HepG2 (cell line): ENCODE results near the gene ATP5F1E. TPM values are rescaled to one million over a fixed set of nuclear protein-coding genes. Genes with fewer than 3 reads are reported as not detected.

Source experiments
- CBFB ChIP-seq: sonication (generic); formaldehyde crosslinking; IDR thresholded peaks from 2 replicates; pipeline ENCODE4 v1.4.0; 2020; ENCODE audit warnings: missing genetic modification reagents
- DRAP1 ChIP-seq: IDR thresholded peaks from 2 replicates; pipeline ENCODE4 v1.6.1; 2016; ENCODE audit warnings: missing genetic modification reagents, missing compliant biosample characterization
- HMGXB4 ChIP-seq, 2 experiments: sonication (generic) in 1 of 2; formaldehyde crosslinking in 1 of 2; IDR thresholded peaks; 2 replicates each; pipeline versions ENCODE4 v1.4.0 to v1.6.1; 2018 to 2020; ENCODE audit warnings: missing genetic modification reagents in 2 of 2, borderline replicate concordance in 1 of 2, low read depth in 1 of 2, mild to moderate bottlenecking in 1 of 2, missing biosample characterization in 1 of 2
- NCOA5 ChIP-seq: sonication (generic); formaldehyde crosslinking; IDR thresholded peaks from 2 replicates; pipeline ENCODE4 v1.4.0; 2020; ENCODE audit warnings: missing genetic modification reagents
- NFIB ChIP-seq: sonication (generic); formaldehyde crosslinking; IDR thresholded peaks from 2 replicates; pipeline ENCODE4 v1.9.0; 2021; ENCODE audit warnings: missing genetic modification reagents, mild to moderate bottlenecking, borderline replicate concordance
- NFKBIZ ChIP-seq: IDR thresholded peaks from 2 replicates; pipeline ENCODE4 v1.6.1; 2018; ENCODE audit warnings: missing genetic modification reagents, missing compliant biosample characterization
- PHF5A ChIP-seq: IDR thresholded peaks from one replicate; pipeline ENCODE4 v1.6.1; 2018; ENCODE audit warnings: low read depth, missing genetic modification reagents; ENCODE audit not compliant: unreplicated experiment
- SMAD1 ChIP-seq: sonication (generic); formaldehyde crosslinking; IDR thresholded peaks from 2 replicates; pipeline ENCODE4 v1.4.0; 2020; ENCODE audit warnings: missing genetic modification reagents, low read depth, mild to moderate bottlenecking, borderline replicate concordance
- SOX5 ChIP-seq: IDR thresholded peaks from 2 replicates; pipeline ENCODE4 v1.6.1; 2016; ENCODE audit warnings: borderline replicate concordance
- SP5 ChIP-seq: IDR thresholded peaks from 2 replicates; pipeline ENCODE4 v1.6.1; 2016; ENCODE audit warnings: low read depth, borderline replicate concordance
- SRF ChIP-seq: IDR thresholded peaks from 2 replicates; pipeline ENCODE4 v1.6.1; 2011; ENCODE audit warnings: mild to moderate bottlenecking, low read depth, low read length, moderate library complexity
- ZBTB1 ChIP-seq: sonication (generic); formaldehyde crosslinking; IDR thresholded peaks from 2 replicates; pipeline ENCODE4 v1.4.0; 2020; ENCODE audit warnings: missing genetic modification reagents, borderline replicate concordance
- ZBTB7B ChIP-seq: sonication (generic); formaldehyde crosslinking; IDR thresholded peaks from 2 replicates; pipeline ENCODE4 v1.4.0; 2020; ENCODE audit warnings: missing genetic modification reagents
- ZFY ChIP-seq: sonication (generic); formaldehyde crosslinking; IDR thresholded peaks from 2 replicates; pipeline ENCODE4 v1.4.0; 2020; ENCODE audit warnings: missing genetic modification reagents
- ZNF124 ChIP-seq: sonication (generic); formaldehyde crosslinking; IDR thresholded peaks from 2 replicates; pipeline ENCODE4 v1.4.0; 2020; ENCODE audit warnings: missing genetic modification reagents
- ZNF230 ChIP-seq: sonication (generic); formaldehyde crosslinking; IDR thresholded peaks from 2 replicates; pipeline ENCODE4 v1.4.0; 2020; ENCODE audit warnings: mild to moderate bottlenecking, missing genetic modification reagents
- ZNF264 ChIP-seq: sonication (generic); formaldehyde crosslinking; IDR thresholded peaks from 2 replicates; pipeline ENCODE4 v1.4.0; 2020; ENCODE audit warnings: missing genetic modification reagents
- ZNF333 ChIP-seq: sonication (generic); formaldehyde crosslinking; IDR thresholded peaks from 2 replicates; pipeline ENCODE4 v1.4.0; 2020; ENCODE audit warnings: mild to moderate bottlenecking, missing genetic modification reagents, borderline replicate concordance
- ZNF530 ChIP-seq: sonication (generic); formaldehyde crosslinking; IDR thresholded peaks from 2 replicates; pipeline ENCODE4 v1.5.0; 2020; ENCODE audit warnings: low read depth, mild to moderate bottlenecking, missing genetic modification reagents
- ZNF616 ChIP-seq: sonication (generic); formaldehyde crosslinking; IDR thresholded peaks from 2 replicates; pipeline ENCODE4 v1.5.0; 2020; ENCODE audit warnings: low read depth, mild to moderate bottlenecking, missing genetic modification reagents
- ZNF784 ChIP-seq: sonication (generic); formaldehyde crosslinking; IDR thresholded peaks from 2 replicates; pipeline ENCODE4 v1.5.1; 2020; ENCODE audit warnings: missing genetic modification reagents, mild to moderate bottlenecking, borderline replicate concordance
- ZNF790 ChIP-seq: sonication (generic); formaldehyde crosslinking; IDR thresholded peaks from 2 replicates; pipeline ENCODE4 v1.8.0; 2022; ENCODE audit warnings: missing genetic modification reagents, mild to moderate bottlenecking, borderline replicate concordance
- ZNF879 ChIP-seq: sonication (generic); formaldehyde crosslinking; IDR thresholded peaks from 2 replicates; pipeline ENCODE4 v1.8.1; 2023; ENCODE audit warnings: missing genetic modification reagents
- ZSCAN12 ChIP-seq: sonication (generic); formaldehyde crosslinking; IDR thresholded peaks from 2 replicates; pipeline ENCODE4 v1.9.0; 2021; ENCODE audit warnings: mild to moderate bottlenecking, missing genetic modification reagents
- ZSCAN21 ChIP-seq: sonication (generic); formaldehyde crosslinking; IDR thresholded peaks from 2 replicates; pipeline ENCODE4 v1.8.0; 2022; ENCODE audit warnings: mild to moderate bottlenecking, missing genetic modification reagents, moderate library complexity, borderline replicate concordance
- polyA plus RNA-seq, 8 experiments: library from polyadenylated mRNA; depleted of rRNA in 3 of 8; stranded (reverse) in 7 of 8; unstranded in 1 of 8; fragments of >200 nt; fragmentation: Illumina TruSeq in 4 of 8; extraction: Trizol in 4 of 8; gene quantifications; 2 replicates each; pipeline versions ENCODE4 v1.2.1 to v1.2.3, GENCODE V29; 2011 to 2016; ENCODE audit warnings: low read depth in 4 of 8, missing spikeins in 1 of 8, mixed read lengths in 1 of 8; ENCODE audit not compliant: insufficient read depth in 1 of 8
- total RNA-seq, 5 experiments: library from RNA; depleted of rRNA; stranded (reverse); fragments of >200 nt; fragmentation: Illumina TruSeq; extraction: Trizol; gene quantifications; 2 replicates each; pipeline ENCODE4 v1.2.3, GENCODE V29; 2016; ENCODE audit warnings: low read depth in 1 of 5

The ATP5F1E gene
- total and polyA plus RNA-seq, 2 of the 13 experiments (the other 11 are each of a cell fraction or from before 2014, with no cell fraction given), result 121 to 134 TPM

- TF ChIP-seq ZNF124, result peak; percentile 88; the same call in 1 of the 2 replicates
- TF ChIP-seq HMGXB4 (CRISPR knock-in tag; IDR thresholded peaks at IDR 0.05; ENCODE audit: borderline replicate concordance in 1 of 2, low read depth in 1 of 2), result peak in 1 of 2 experiments; percentile 50; a peak in 1 of 4 replicates
- peak; percentile 90 for TF ChIP-seq DRAP1 (CRISPR knock-in tag)
- 0 out of 2 replicates have a peak, but pooled peaks have one; percentile 64 for TF ChIP-seq SMAD1 (CRISPR knock-in tag)
- peak; percentile 78; the same call in 1 of the 2 replicates for TF ChIP-seq ZNF790 (CRISPR knock-in tag)
- 0 out of 2 replicates have a peak, but pooled peaks have one; percentile 44 for TF ChIP-seq ZBTB1 (CRISPR knock-in tag)
- TF ChIP-seq ZNF616 (CRISPR knock-in tag), result peak; percentile 92
- no peak for TF ChIP-seq SRF
- TF ChIP-seq NFIB (CRISPR knock-in tag), result no peak
- peak; percentile 29; the same call in 1 of the 2 replicates for TF ChIP-seq ZNF784
- TF ChIP-seq ZFY, result peak; percentile 83
- TF ChIP-seq CBFB (CRISPR knock-in tag), result no peak; the same call in 1 of the 2 replicates
- no peak for TF ChIP-seq NCOA5 (CRISPR knock-in tag)
- TF ChIP-seq PHF5A (CRISPR knock-in tag), result peak; percentile 20
- no peak for TF ChIP-seq ZNF530 (CRISPR knock-in tag)
- TF ChIP-seq ZNF264 (CRISPR knock-in tag), result 0 out of 2 replicates have a peak, but pooled peaks have one; percentile 32
- peak; percentile 90; the same call in 1 of the 2 replicates for TF ChIP-seq ZNF230 (CRISPR knock-in tag)
- TF ChIP-seq SP5, result peak; percentile 90
- peak; percentile 79; the same call in 1 of the 2 replicates for TF ChIP-seq SOX5
- no peak for TF ChIP-seq ZNF333
- peak; percentile 96 for TF ChIP-seq ZBTB7B (CRISPR knock-in tag)
- TF ChIP-seq ZNF879 (CRISPR knock-in tag), result peak; percentile 83; the same call in 1 of the 2 replicates
- 0 out of 2 replicates have a peak, but pooled peaks have one; percentile 19 for TF ChIP-seq NFKBIZ (CRISPR knock-in tag)
- peak; percentile 77; the same call in 1 of the 2 replicates for TF ChIP-seq ZSCAN21
- peak; percentile 82; the same call in 1 of the 2 replicates for TF ChIP-seq ZSCAN12
These were observed 51.2 kb downstream of the ATP5F1E start, which contains the start of gene NELFCD (continued) for GRCh38 chr20:58980711-58981627.
